HepG2 (cell line): ENCODE measurements around the gene COLGALT1. TPM values are rescaled to one million over a fixed set of nuclear protein-coding genes. Genes with fewer than 3 reads are reported as not detected.
A peak's percentile ranks its signal among the peaks of the same experiment; 100 is the strongest.

Experiments used
- ATAC-seq: fragments of 200-7000 bp; cut with Tn5 transposase; 3 replicates; pipeline ENCODE4 v1.9.1; 2020; ENCODE audit warnings: mild to moderate bottlenecking, moderate library complexity
- BruUV-seq: library from RNA; stranded (reverse); fragments of 400-500 nt; replicated peaks from 2 replicates; lab custom pipeline; 2021; lab: Mats Ljungman, UMichigan
- CTCF ChIA-PET: fragments of 300-600 bp; formaldehyde crosslinking; extraction: SDS; loops from one replicate; lab custom pipeline; 2021; ENCODE audit warnings: low total read pairs, inconsistent platforms, low intra/inter-chr PET ratio; lab: Yijun Ruan, JAX
- POLR2A ChIA-PET: fragments of 350-600 bp; sonication (Branson Sonifier 250); formaldehyde crosslinking; loops from one replicate; lab custom pipeline; 2020; ENCODE audit warnings: antibody characterized with exemption, inconsistent platforms; lab: Yijun Ruan, JAX
- DNase-seq: peaks from one replicate; pipeline ENCODE4 v3.0.0-alpha.2; 2015; ENCODE audit warnings: low spot score
- FAIRE-seq: peaks from 3 replicates; lab custom pipeline; 2011; peaks lifted over from hg19 to GRCh38; lab: Jason Lieb, UNC
- H2AFZ ChIP-seq: one replicate; pipeline ENCODE4 v1.6.1; 2011; ENCODE audit warnings: low read length, inconsistent platforms
- H3K27ac ChIP-seq: fragments of 300-600 bp; 3 replicates; pipeline ENCODE4 v1.8.0; 2011; ENCODE audit warnings: mixed run types, mild to moderate bottlenecking, mixed read lengths, low read length, inconsistent platforms; ENCODE audit not compliant: insufficient read depth; ENCODE audit errors: extremely low read length
- H3K27me3 ChIP-seq, 2 experiments: fragments of 200-600 bp in 1 of 2; 2 replicates in 1 of 2; 3 replicates in 1 of 2; pipeline versions ENCODE4 v1.6.0 to v1.8.0; 2011; ENCODE audit warnings: low read length in 2 of 2, mild to moderate bottlenecking in 2 of 2, moderate library complexity in 2 of 2, inconsistent platforms in 1 of 2; ENCODE audit not compliant: insufficient read depth in 2 of 2, control insufficient read depth in 1 of 2
- H3K36me3 ChIP-seq, 2 experiments: fragments of 200-600 bp in 1 of 2; replicated peaks in 1 of 2; 2 replicates in 1 of 2; 3 replicates in 1 of 2; pipeline versions ENCODE4 v1.5.1 to v1.8.0; 2011; ENCODE audit warnings: low read length in 2 of 2, inconsistent platforms in 1 of 2; ENCODE audit not compliant: insufficient read depth in 2 of 2, control insufficient read depth in 1 of 2
- H3K4me1 ChIP-seq: 2 replicates; pipeline ENCODE4 v1.5.1; 2012; ENCODE audit warnings: low read length, inconsistent platforms; ENCODE audit not compliant: insufficient read depth
- H3K4me2 ChIP-seq: 2 replicates; pipeline ENCODE4 v1.6.0; 2011; ENCODE audit warnings: low read depth, low read length, inconsistent platforms
- H3K4me3 ChIP-seq, 3 experiments: fragments of 200-600 bp in 1 of 3; sonication (generic), shearing (Covaris generic) in 1 of 3; replicated peaks in 1 of 3; 2 replicates each; pipeline ENCODE4 v1.5.1; 2011 to 2016; ENCODE audit warnings: low read length in 3 of 3, inconsistent platforms in 2 of 3, low read depth in 2 of 3, mild to moderate bottlenecking in 2 of 3, control low read depth in 1 of 3, mixed read lengths in 1 of 3; ENCODE audit not compliant: insufficient read depth in 1 of 3
- H3K79me2 ChIP-seq: one replicate; pipeline ENCODE4 v1.6.1; 2011; ENCODE audit warnings: low read length, inconsistent platforms; ENCODE audit not compliant: insufficient read depth
- H3K9ac ChIP-seq: 2 replicates; pipeline ENCODE4 v1.6.0; 2011; ENCODE audit warnings: mild to moderate bottlenecking, low read depth, low read length, inconsistent platforms; ENCODE audit not compliant: insufficient read depth
- H3K9me3 ChIP-seq: 2 replicates; pipeline ENCODE4 v1.5.1; 2012; ENCODE audit warnings: mild to moderate bottlenecking, low read length
- H4K20me1 ChIP-seq: 2 replicates; pipeline ENCODE4 v1.6.0; 2011; ENCODE audit warnings: inconsistent platforms, mild to moderate bottlenecking, low read length, moderate library complexity; ENCODE audit not compliant: insufficient read depth
- WGBS: methylation state at CpG from one replicate; pipeline ENCODE4 v1.1.6; 2017; ENCODE audit warnings: low lambda C conversion rate; 5-methylcytosine and 5-hydroxymethylcytosine counted together
- in situ Hi-C: cut with HindIII; loops from 2 replicates; pipeline ENCODE4 v1.10.0; 2017; ENCODE audit warnings: low pct_unique_long_range_greater_than_20kb; ENCODE audit not compliant: extremely low pct_ligation_motif_present
- intact Hi-C: fragments of 100-400 bp; cut with micrococcal nuclease; formaldehyde crosslinking; loops from one replicate; pipeline ENCODE4 v1.10.0; 2022; ENCODE audit not compliant: unreplicated experiment
- polyA plus RNA-seq, 8 experiments: library from polyadenylated mRNA; depleted of rRNA in 3 of 8; stranded (reverse) in 7 of 8; unstranded in 1 of 8; fragments of >200 nt; fragmentation: Illumina TruSeq in 4 of 8; extraction: Trizol in 4 of 8; gene quantifications; 2 replicates each; pipeline versions ENCODE4 v1.2.1 to v1.2.3, GENCODE V29; 2011 to 2016; ENCODE audit warnings: low read depth in 4 of 8, missing spikeins in 1 of 8, mixed read lengths in 1 of 8; ENCODE audit not compliant: insufficient read depth in 1 of 8
- total RNA-seq, 5 experiments: library from RNA; depleted of rRNA; stranded (reverse); fragments of >200 nt; fragmentation: Illumina TruSeq; extraction: Trizol; gene quantifications; 2 replicates each; pipeline ENCODE4 v1.2.3, GENCODE V29; 2016; ENCODE audit warnings: low read depth in 1 of 5
- TF ChIP-seq, protein P1 (sequence below), 2 experiments: fragments of 450-650 bp in 1 of 2; sonication (generic) in 1 of 2; formaldehyde crosslinking in 1 of 2; IDR thresholded peaks; 2 replicates each; pipeline versions ENCODE4 v1.6.1 to v1.8.0; 2016 to 2022; ENCODE audit warnings: antibody characterized with exemption in 1 of 2, mild to moderate bottlenecking in 1 of 2, missing genetic modification reagents in 1 of 2
- TF ChIP-seq, protein P2 (sequence below): sonication (generic); formaldehyde crosslinking; IDR thresholded peaks from 2 replicates; pipeline ENCODE4 v1.4.0; 2020; ENCODE audit warnings: mild to moderate bottlenecking, low read depth, missing genetic modification reagents

The COLGALT1 gene
- total and polyA plus RNA-seq, 2 of the 13 experiments (the other 11 are each of a cell fraction or from before 2014, with no cell fraction given) = 58.0 to 211 TPM

DNA sequence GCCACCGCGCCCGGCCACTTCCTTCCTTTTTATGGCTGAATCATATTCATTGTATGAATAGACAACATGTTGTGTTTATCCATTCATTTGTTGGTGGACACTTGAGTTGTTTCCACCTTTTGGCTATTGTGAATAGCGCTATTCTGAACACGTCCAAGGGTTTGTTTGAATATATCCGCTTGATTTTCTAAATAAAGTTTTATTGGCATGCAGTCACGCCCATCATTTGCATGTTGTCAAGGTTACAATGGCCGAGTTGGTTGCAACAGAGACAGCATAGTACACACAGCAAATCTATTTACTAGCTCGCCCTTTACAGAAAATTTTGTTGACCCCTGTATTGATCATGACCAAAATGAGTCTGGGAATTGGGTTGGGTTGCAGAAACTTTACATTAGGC lies 43.5 kb downstream of the COLGALT1 start (continued):
- TF ChIP-seq, protein P1, sequence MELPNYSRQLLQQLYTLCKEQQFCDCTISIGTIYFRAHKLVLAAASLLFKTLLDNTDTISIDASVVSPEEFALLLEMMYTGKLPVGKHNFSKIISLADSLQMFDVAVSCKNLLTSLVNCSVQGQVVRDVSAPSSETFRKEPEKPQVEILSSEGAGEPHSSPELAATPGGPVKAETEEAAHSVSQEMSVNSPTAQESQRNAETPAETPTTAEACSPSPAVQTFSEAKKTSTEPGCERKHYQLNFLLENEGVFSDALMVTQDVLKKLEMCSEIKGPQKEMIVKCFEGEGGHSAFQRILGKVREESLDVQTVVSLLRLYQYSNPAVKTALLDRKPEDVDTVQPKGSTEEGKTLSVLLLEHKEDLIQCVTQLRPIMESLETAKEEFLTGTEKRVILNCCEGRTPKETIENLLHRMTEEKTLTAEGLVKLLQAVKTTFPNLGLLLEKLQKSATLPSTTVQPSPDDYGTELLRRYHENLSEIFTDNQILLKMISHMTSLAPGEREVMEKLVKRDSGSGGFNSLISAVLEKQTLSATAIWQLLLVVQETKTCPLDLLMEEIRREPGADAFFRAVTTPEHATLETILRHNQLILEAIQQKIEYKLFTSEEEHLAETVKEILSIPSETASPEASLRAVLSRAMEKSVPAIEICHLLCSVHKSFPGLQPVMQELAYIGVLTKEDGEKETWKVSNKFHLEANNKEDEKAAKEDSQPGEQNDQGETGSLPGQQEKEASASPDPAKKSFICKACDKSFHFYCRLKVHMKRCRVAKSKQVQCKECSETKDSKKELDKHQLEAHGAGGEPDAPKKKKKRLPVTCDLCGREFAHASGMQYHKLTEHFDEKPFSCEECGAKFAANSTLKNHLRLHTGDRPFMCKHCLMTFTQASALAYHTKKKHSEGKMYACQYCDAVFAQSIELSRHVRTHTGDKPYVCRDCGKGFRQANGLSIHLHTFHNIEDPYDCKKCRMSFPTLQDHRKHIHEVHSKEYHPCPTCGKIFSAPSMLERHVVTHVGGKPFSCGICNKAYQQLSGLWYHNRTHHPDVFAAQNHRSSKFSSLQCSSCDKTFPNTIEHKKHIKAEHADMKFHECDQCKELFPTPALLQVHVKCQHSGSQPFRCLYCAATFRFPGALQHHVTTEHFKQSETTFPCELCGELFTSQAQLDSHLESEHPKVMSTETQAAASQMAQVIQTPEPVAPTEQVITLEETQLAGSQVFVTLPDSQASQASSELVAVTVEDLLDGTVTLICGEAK (IDR thresholded peaks at IDR 0.05) = peak; percentile 40
- TF ChIP-seq, protein P1 (CRISPR knock-in tag; IDR thresholded peaks at IDR 0.05) = 0 out of 2 replicates have a peak, but pooled peaks have one; percentile 34

DNA sequence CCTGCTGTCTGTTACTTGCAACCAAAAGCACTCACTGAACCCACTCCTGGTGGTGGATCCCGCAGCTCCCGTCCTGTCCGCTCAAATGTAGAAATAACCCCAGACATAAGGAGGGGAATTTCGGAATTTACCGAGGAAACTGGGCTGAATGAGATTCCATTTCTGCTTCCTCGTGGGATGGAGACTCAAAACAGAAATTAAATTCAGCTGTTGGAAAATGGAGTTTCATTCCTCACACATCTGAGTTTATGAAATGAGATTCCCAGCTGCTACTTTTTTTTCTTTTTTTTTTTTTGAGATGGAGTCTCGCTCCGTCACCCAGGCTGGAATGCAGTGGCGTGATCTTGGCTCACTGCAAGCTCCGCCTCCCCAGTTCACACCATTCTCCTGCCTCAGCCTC lies 44.3 kb downstream of the COLGALT1 start:
- ChIA-PET POLR2A (no interaction called here), CTCF (no interaction called here)
- DNase-seq = no peak
- H4K20me1 ChIP-seq = no peaks in the 10 kb centered on the region
- TF ChIP-seq, protein P2, sequence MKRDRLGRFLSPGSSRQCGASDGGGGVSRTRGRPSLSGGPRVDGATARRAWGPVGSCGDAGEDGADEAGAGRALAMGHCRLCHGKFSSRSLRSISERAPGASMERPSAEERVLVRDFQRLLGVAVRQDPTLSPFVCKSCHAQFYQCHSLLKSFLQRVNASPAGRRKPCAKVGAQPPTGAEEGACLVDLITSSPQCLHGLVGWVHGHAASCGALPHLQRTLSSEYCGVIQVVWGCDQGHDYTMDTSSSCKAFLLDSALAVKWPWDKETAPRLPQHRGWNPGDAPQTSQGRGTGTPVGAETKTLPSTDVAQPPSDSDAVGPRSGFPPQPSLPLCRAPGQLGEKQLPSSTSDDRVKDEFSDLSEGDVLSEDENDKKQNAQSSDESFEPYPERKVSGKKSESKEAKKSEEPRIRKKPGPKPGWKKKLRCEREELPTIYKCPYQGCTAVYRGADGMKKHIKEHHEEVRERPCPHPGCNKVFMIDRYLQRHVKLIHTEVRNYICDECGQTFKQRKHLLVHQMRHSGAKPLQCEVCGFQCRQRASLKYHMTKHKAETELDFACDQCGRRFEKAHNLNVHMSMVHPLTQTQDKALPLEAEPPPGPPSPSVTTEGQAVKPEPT (CRISPR knock-in tag) = no peak
- no TSS peak for BruUV-seq
- H3K9me3 ChIP-seq = no peaks in the 10 kb centered on the region
- H3K4me3 ChIP-seq = no peak overlapping the region
- no peaks in the 10 kb centered on the region for H3K36me3 ChIP-seq
- H3K4me2 ChIP-seq = no peak overlapping the region
- ATAC-seq = no peak
- 35% methylated on average over 10 of the region's 10 CpGs for WGBS
- peaks cover 19% of the 10 kb centered on the region for H3K4me1 ChIP-seq
- H3K79me2 ChIP-seq = no peaks in the 10 kb centered on the region
- no peak overlapping the region for H3K9ac ChIP-seq
- intact Hi-C loops = no loop called here
- no peak overlapping the region for H3K27ac ChIP-seq
- in situ Hi-C loops = no loop called here
- no peak for FAIRE-seq
- H2AFZ ChIP-seq = no peak overlapping the region
- H3K27me3 ChIP-seq = peaks cover 3 to 44% of the 10 kb centered on the region in 2 experiments; a peak in 3 of 5 replicates
